IMR-90 (cell line): ENCODE data around the gene PRTFDC1. TPM values are rescaled to one million over a fixed set of nuclear protein-coding genes. Genes with fewer than 3 reads are reported as not detected.
A peak's percentile ranks its signal among the peaks of the same experiment; 100 is the strongest.

Source experiments
- ATAC-seq: fragments of 200-7000 bp; cut with Tn5 transposase; 2 replicates; pipeline ENCODE4 v1.9.1; 2020; ENCODE audit warnings: low read depth, mild to moderate bottlenecking, moderate library complexity
- BruUV-seq: library from RNA; stranded (reverse); fragments of 400-500 nt; replicated peaks from 2 replicates; lab custom pipeline; 2021; lab: Mats Ljungman, UMichigan
- CTCF ChIA-PET: fragments of 300-600 bp; formaldehyde crosslinking; extraction: SDS; loops from one replicate; lab custom pipeline; 2021; ENCODE audit warnings: antibody characterized with exemption; lab: Yijun Ruan, JAX
- POLR2A ChIA-PET: fragments of 300-600 bp; sonication (Branson Sonifier 250); formaldehyde crosslinking; loops from one replicate; lab custom pipeline; 2022; ENCODE audit warnings: antibody characterized with exemption; ENCODE audit not compliant: unreplicated experiment; lab: Charles Lee
- DNase-seq: peaks from one replicate; pipeline ENCODE4 v3.0.0; 2013
- H2AFZ ChIP-seq: replicated peaks from 2 replicates; pipeline ENCODE3; 2013; ENCODE audit warnings: low read length, mild to moderate bottlenecking; ENCODE audit not compliant: poor library complexity
- H2AK5ac ChIP-seq: 2 replicates; pipeline ENCODE4 v1.6.1; 2013; ENCODE audit warnings: low read depth, low read length, inconsistent platforms
- H2AK9ac ChIP-seq: replicated peaks from 2 replicates; pipeline ENCODE3; 2013; ENCODE audit warnings: mild to moderate bottlenecking, low read depth, low read length, moderate library complexity; ENCODE audit not compliant: poor library complexity
- H2BK120ac ChIP-seq: 2 replicates; pipeline ENCODE4 v1.6.1; 2013; ENCODE audit warnings: low read depth, low read length, inconsistent platforms
- H2BK15ac ChIP-seq: 3 replicates; pipeline ENCODE4 v1.6.1; 2013; ENCODE audit warnings: low read depth, low read length, inconsistent platforms
- H2BK20ac ChIP-seq: 2 replicates; pipeline ENCODE4 v1.6.1; 2013; ENCODE audit warnings: low read depth, mild to moderate bottlenecking, inconsistent platforms, low read length, moderate library complexity
- H2BK5ac ChIP-seq: 2 replicates; pipeline ENCODE4 v1.6.1; 2013; ENCODE audit warnings: mild to moderate bottlenecking, low read depth, low read length, inconsistent platforms; ENCODE audit not compliant: poor library complexity, severe bottlenecking
- H3K14ac ChIP-seq: replicated peaks from 2 replicates; pipeline ENCODE4 v1.6.1; 2013; ENCODE audit warnings: low read depth, low read length, inconsistent platforms
- H3K18ac ChIP-seq: 2 replicates; pipeline ENCODE4 v1.6.1; 2013; ENCODE audit warnings: low read depth, low read length, control low read depth
- H3K23ac ChIP-seq: 2 replicates; pipeline ENCODE4 v1.6.1; 2013; ENCODE audit warnings: low read depth, low read length, inconsistent platforms
- H3K27ac ChIP-seq: 2 replicates; pipeline ENCODE4 v1.5.1; 2013; ENCODE audit warnings: mild to moderate bottlenecking, control low read depth, low read length; ENCODE audit not compliant: insufficient read depth
- H3K27me3 ChIP-seq: 2 replicates; pipeline ENCODE4 v1.6.1; 2013; ENCODE audit warnings: low read length; ENCODE audit not compliant: control insufficient read depth, insufficient read depth
- H3K36me3 ChIP-seq: 2 replicates; pipeline ENCODE4 v1.6.1; 2013; ENCODE audit warnings: low read length, mixed read lengths; ENCODE audit not compliant: control insufficient read depth, insufficient read depth
- H3K4ac ChIP-seq: 2 replicates; pipeline ENCODE4 v1.6.1; 2013; ENCODE audit warnings: low read depth, low read length, inconsistent platforms
- H3K4me1 ChIP-seq: 2 replicates; pipeline ENCODE4 v1.6.1; 2013; ENCODE audit warnings: low read length, mixed read lengths; ENCODE audit not compliant: control insufficient read depth, insufficient read depth
- H3K4me2 ChIP-seq: 2 replicates; pipeline ENCODE4 v1.6.1; 2013; ENCODE audit warnings: low read depth, mild to moderate bottlenecking, control low read depth, low read length, moderate library complexity
- H3K4me3 ChIP-seq: 2 replicates; pipeline ENCODE4 v1.5.1; 2013; ENCODE audit warnings: low read depth, mild to moderate bottlenecking, control low read depth, low read length, moderate library complexity; ENCODE audit not compliant: insufficient read depth
- H3K56ac ChIP-seq: 2 replicates; pipeline ENCODE4 v1.6.1; 2013; ENCODE audit warnings: low read length, inconsistent platforms; ENCODE audit not compliant: insufficient read depth; ENCODE audit errors: extremely low read depth
- H3K79me1 ChIP-seq, 2 experiments: 2 replicates each; pipeline ENCODE4 v1.6.1; 2013; ENCODE audit warnings: low read length in 2 of 2, inconsistent platforms in 1 of 2, low read depth in 1 of 2
- H3K9ac ChIP-seq: 2 replicates; pipeline ENCODE4 v1.6.1; 2013; ENCODE audit warnings: low read depth, low read length, control low read depth
- H3K9me1 ChIP-seq: 2 replicates; pipeline ENCODE4 v1.6.1; 2013; ENCODE audit warnings: low read length, inconsistent platforms; ENCODE audit not compliant: insufficient read depth
- H3K9me3 ChIP-seq: 2 replicates; pipeline ENCODE4 v1.6.1; 2013; ENCODE audit warnings: low read length; ENCODE audit not compliant: control insufficient read depth, insufficient read depth
- H4K20me1 ChIP-seq: 2 replicates; pipeline ENCODE4 v1.6.1; 2013; ENCODE audit warnings: low read length, inconsistent platforms; ENCODE audit not compliant: insufficient read depth
- H4K5ac ChIP-seq: 2 replicates; pipeline ENCODE4 v1.6.1; 2013; ENCODE audit warnings: mild to moderate bottlenecking, low read depth, low read length, control low read depth
- H4K8ac ChIP-seq, 2 experiments: 2 replicates each; pipeline ENCODE4 v1.6.1; 2013; ENCODE audit warnings: low read depth in 2 of 2, low read length in 2 of 2, control low read depth in 1 of 2, inconsistent platforms in 1 of 2
- H4K91ac ChIP-seq: 2 replicates; pipeline ENCODE4 v1.6.1; 2013; ENCODE audit warnings: low read depth, low read length, inconsistent platforms; ENCODE audit not compliant: insufficient read depth
- BHLHE40 ChIP-seq: fragments of 150-350 bp; IDR thresholded peaks from 2 replicates; pipeline ENCODE4 v1.6.1; 2016; ENCODE audit warnings: mild to moderate bottlenecking, low read depth, low read length
- CEBPB ChIP-seq: IDR thresholded peaks from 2 replicates; pipeline ENCODE4 v1.6.1; 2012; ENCODE audit warnings: low read depth, low read length, improper control_type of control experiment
- CHD1 ChIP-seq: IDR thresholded peaks from 2 replicates; pipeline ENCODE4 v1.6.1; 2012; ENCODE audit warnings: low read depth, low read length, improper control_type of control experiment
- FOS ChIP-seq: fragments of 150-350 bp; IDR thresholded peaks from 2 replicates; pipeline ENCODE4 v1.6.1; 2016; ENCODE audit warnings: low read depth, low read length
- MAFK ChIP-seq: IDR thresholded peaks from 2 replicates; pipeline ENCODE4 v1.6.1; 2012; ENCODE audit warnings: low read depth, low read length, improper control_type of control experiment
- MAZ ChIP-seq: IDR thresholded peaks from 2 replicates; pipeline ENCODE4 v1.6.1; 2012; ENCODE audit warnings: low read depth, mild to moderate bottlenecking, low read length, improper control_type of control experiment, moderate library complexity, borderline replicate concordance
- MXI1 ChIP-seq: IDR thresholded peaks from 2 replicates; pipeline ENCODE4 v1.6.1; 2012; ENCODE audit warnings: low read depth, mild to moderate bottlenecking, low read length, moderate library complexity, borderline replicate concordance
- NFE2L2 ChIP-seq: fragments of 150-350 bp; IDR thresholded peaks from 2 replicates; pipeline ENCODE4 v1.6.1; 2016; ENCODE audit warnings: low read depth, mild to moderate bottlenecking, low read length
- POLR2A ChIP-seq: IDR thresholded peaks from 2 replicates; pipeline ENCODE4 v1.6.1; 2012; ENCODE audit warnings: mild to moderate bottlenecking, low read depth, low read length
- RAD21 ChIP-seq: IDR thresholded peaks from 2 replicates; pipeline ENCODE4 v1.6.1; 2012; ENCODE audit warnings: low read length, improper control_type of control experiment
- RCOR1 ChIP-seq: IDR thresholded peaks from 2 replicates; pipeline ENCODE4 v1.6.1; 2012; ENCODE audit warnings: mild to moderate bottlenecking, low read length, improper control_type of control experiment; ENCODE audit not compliant: insufficient replicate concordance
- RFX5 ChIP-seq: IDR thresholded peaks from 2 replicates; pipeline ENCODE4 v1.8.0; 2012; ENCODE audit warnings: low read depth, mild to moderate bottlenecking, low read length, moderate library complexity
- SMC3 ChIP-seq: fragments of 150-350 bp; IDR thresholded peaks from 2 replicates; pipeline ENCODE4 v1.6.1; 2016; ENCODE audit warnings: low read depth, mild to moderate bottlenecking, antibody characterized with exemption, low read length, moderate library complexity
- WGBS, 2 experiments: methylation state at CpG; one replicate each; pipeline versions ENCODE4 v1.1.5 to v1.1.7; 2013; ENCODE audit warnings: missing lambda C conversion rate in 2 of 2; ENCODE audit not compliant: insufficient read length in 1 of 2; ENCODE audit errors: extremely low coverage in 2 of 2; 5-methylcytosine and 5-hydroxymethylcytosine counted together
- dilution Hi-C: fragments of 300-500 bp; cut with HindIII; formaldehyde crosslinking; loops from one replicate; pipeline ENCODE4 v1.14.3; 2018; ENCODE audit warnings: low sequenced_read_pairs; ENCODE audit not compliant: unreplicated experiment
- in situ Hi-C: fragments of 300-500 bp; cut with MboI; formaldehyde crosslinking; loops from 3 replicates; pipeline ENCODE4 v1.14.3; 2019; ENCODE audit warnings: low sequenced_read_pairs, inconsistent platforms, mixed read lengths
- intact Hi-C: fragments of 100-400 bp; cut with micrococcal nuclease; formaldehyde crosslinking; loops from 2 replicates; pipeline ENCODE4 v1.10.0; 2022
- polyA plus RNA-seq, 3 experiments: library from polyadenylated mRNA; depleted of rRNA; stranded (reverse); fragments of >200 nt; gene quantifications; 2 replicates each; pipeline ENCODE4 v1.2.3, GENCODE V29; 2012; ENCODE audit warnings: low replicate concordance in 1 of 3
- total RNA-seq: library from RNA; depleted of rRNA; stranded (reverse); fragments of >200 nt; gene quantifications from 2 replicates; pipeline ENCODE4 v1.2.3, GENCODE V29; 2012
- TF ChIP-seq, protein P1 (sequence below): conservative IDR thresholded peaks from 2 replicates; pipeline ENCODE4 v1.5.1; 2012; ENCODE audit warnings: mild to moderate bottlenecking, low read depth, low read length, improper control_type of control experiment
- TF ChIP-seq, protein P2 (sequence below): fragments of 150-350 bp; IDR thresholded peaks from 2 replicates; pipeline ENCODE4 v1.6.1; 2017; ENCODE audit warnings: mild to moderate bottlenecking, antibody characterized with exemption, low read length, low read depth
- TF ChIP-seq, protein P3 (sequence below): fragments of 150-350 bp; IDR thresholded peaks from 2 replicates; pipeline ENCODE4 v1.6.1; 2016; ENCODE audit warnings: low read depth, mild to moderate bottlenecking, low read length, moderate library complexity, borderline replicate concordance

Gene PRTFDC1
- total and polyA plus RNA-seq, 2 of the 4 experiments (the other 2 are of a cell fraction) = 12.3 to 17.9 TPM

DNA sequence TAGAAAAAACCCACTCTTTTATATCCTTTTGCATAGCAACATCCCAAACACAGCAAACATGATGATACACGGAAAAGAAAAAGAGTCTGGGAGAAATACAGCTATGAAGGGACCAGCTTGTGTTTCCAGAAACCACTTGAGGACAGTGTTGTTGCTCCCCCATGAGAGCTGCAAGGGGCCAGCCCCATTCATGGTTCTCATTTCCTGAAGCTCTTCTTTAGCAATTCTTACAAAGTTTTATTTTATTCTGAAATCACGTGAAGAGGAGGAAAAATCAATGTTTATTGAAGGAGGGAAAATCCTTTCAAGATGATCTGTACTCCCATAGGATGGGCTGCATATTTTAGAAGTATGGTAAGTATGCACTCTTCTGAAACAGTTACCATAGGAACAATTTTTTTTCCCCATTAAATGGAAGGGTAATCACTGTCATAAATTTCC lies 17.5 kb upstream of the PRTFDC1 start:
- TF ChIP-seq, protein P1, sequence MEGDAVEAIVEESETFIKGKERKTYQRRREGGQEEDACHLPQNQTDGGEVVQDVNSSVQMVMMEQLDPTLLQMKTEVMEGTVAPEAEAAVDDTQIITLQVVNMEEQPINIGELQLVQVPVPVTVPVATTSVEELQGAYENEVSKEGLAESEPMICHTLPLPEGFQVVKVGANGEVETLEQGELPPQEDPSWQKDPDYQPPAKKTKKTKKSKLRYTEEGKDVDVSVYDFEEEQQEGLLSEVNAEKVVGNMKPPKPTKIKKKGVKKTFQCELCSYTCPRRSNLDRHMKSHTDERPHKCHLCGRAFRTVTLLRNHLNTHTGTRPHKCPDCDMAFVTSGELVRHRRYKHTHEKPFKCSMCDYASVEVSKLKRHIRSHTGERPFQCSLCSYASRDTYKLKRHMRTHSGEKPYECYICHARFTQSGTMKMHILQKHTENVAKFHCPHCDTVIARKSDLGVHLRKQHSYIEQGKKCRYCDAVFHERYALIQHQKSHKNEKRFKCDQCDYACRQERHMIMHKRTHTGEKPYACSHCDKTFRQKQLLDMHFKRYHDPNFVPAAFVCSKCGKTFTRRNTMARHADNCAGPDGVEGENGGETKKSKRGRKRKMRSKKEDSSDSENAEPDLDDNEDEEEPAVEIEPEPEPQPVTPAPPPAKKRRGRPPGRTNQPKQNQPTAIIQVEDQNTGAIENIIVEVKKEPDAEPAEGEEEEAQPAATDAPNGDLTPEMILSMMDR = no peak
- TF ChIP-seq MAZ = no peak
- no peak for TF ChIP-seq POLR2A
- no peak for TF ChIP-seq RAD21
- TF ChIP-seq MXI1 = no peak
- no peak for TF ChIP-seq BHLHE40
- TF ChIP-seq RCOR1 = no peak
- no peak for TF ChIP-seq RFX5
- no peak for TF ChIP-seq MAFK
- TF ChIP-seq, protein P2, sequence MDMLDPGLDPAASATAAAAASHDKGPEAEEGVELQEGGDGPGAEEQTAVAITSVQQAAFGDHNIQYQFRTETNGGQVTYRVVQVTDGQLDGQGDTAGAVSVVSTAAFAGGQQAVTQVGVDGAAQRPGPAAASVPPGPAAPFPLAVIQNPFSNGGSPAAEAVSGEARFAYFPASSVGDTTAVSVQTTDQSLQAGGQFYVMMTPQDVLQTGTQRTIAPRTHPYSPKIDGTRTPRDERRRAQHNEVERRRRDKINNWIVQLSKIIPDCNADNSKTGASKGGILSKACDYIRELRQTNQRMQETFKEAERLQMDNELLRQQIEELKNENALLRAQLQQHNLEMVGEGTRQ = no peak
- TF ChIP-seq NFE2L2 = no peak
- TF ChIP-seq, protein P3, sequence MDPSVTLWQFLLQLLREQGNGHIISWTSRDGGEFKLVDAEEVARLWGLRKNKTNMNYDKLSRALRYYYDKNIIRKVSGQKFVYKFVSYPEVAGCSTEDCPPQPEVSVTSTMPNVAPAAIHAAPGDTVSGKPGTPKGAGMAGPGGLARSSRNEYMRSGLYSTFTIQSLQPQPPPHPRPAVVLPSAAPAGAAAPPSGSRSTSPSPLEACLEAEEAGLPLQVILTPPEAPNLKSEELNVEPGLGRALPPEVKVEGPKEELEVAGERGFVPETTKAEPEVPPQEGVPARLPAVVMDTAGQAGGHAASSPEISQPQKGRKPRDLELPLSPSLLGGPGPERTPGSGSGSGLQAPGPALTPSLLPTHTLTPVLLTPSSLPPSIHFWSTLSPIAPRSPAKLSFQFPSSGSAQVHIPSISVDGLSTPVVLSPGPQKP = no peak
- TF ChIP-seq FOS = no peak
- no peak for TF ChIP-seq CEBPB
- no peak for TF ChIP-seq SMC3
- TF ChIP-seq CHD1 = no peak
- no peak overlapping the region for H3K4ac ChIP-seq
- no peak overlapping the region for H4K8ac ChIP-seq
- H3K79me1 ChIP-seq = no peaks in the 10 kb centered on the region
- no peak overlapping the region for H2AK9ac ChIP-seq
- no peak overlapping the region for H2BK15ac ChIP-seq
- BruUV-seq = no TSS peak
- no peaks in the 10 kb centered on the region; the same call in 1 of the 2 replicates for H3K27me3 ChIP-seq
- no peaks in the 10 kb centered on the region for H3K9me1 ChIP-seq
- in situ Hi-C loops (loop anchor here (25.0 kb wide), 1 partner anchor 258 kb away; the partner anchor contains the start of gene ARHGAP21), dilution Hi-C loops (no loop called here), intact Hi-C loops (no loop called here)
- ChIA-PET POLR2A (no interaction called here), CTCF (no interaction called here)
- H3K56ac ChIP-seq = no peak overlapping the region
- H2BK20ac ChIP-seq = no peak overlapping the region
- H3K9ac ChIP-seq = no peak overlapping the region
- H4K5ac ChIP-seq = no peak overlapping the region
- no peak overlapping the region for H4K91ac ChIP-seq
- no peak overlapping the region for H3K4me3 ChIP-seq
- no CpG with 5 or more reads among the region's 2 CpGs for WGBS, 2 experiments
- no peak overlapping the region for H3K4me2 ChIP-seq
- no peak for DNase-seq
- H2BK5ac ChIP-seq = no peak overlapping the region
- no peaks in the 10 kb centered on the region for H3K4me1 ChIP-seq
- H2AFZ ChIP-seq = no peak overlapping the region
- H3K18ac ChIP-seq = no peak overlapping the region
- peak; percentile 53; the same call in 1 of the 2 replicates for ATAC-seq
- H2AK5ac ChIP-seq = no peak overlapping the region
- no peak overlapping the region for H3K23ac ChIP-seq
- no peaks in the 10 kb centered on the region for H4K20me1 ChIP-seq
- H3K9me3 ChIP-seq = no peaks in the 10 kb centered on the region
- H3K27ac ChIP-seq = no peak overlapping the region
- H3K14ac ChIP-seq = no peak overlapping the region
- no peaks in the 10 kb centered on the region for H3K36me3 ChIP-seq
- no peak overlapping the region for H2BK120ac ChIP-seq
